GM23248 (cell line): ENCODE data around the gene LMNB1.

Experiments
- EZH2 ChIP-seq: fragments of 200-600 bp; sonication (generic); IDR thresholded peaks from 2 replicates; pipeline ENCODE4 v1.6.1; 2018; ENCODE audit warnings: antibody characterized with exemption, mild to moderate bottlenecking; ENCODE audit not compliant: insufficient read depth, poor library complexity, severe bottlenecking
- EZH2phosphoT487 ChIP-seq: fragments of 200-600 bp; sonication (generic); IDR thresholded peaks from 2 replicates; pipeline ENCODE4 v1.6.1; 2018; ENCODE audit warnings: antibody characterized with exemption, moderate library complexity, mild to moderate bottlenecking, low read depth; ENCODE audit not compliant: insufficient read depth

DNA sequence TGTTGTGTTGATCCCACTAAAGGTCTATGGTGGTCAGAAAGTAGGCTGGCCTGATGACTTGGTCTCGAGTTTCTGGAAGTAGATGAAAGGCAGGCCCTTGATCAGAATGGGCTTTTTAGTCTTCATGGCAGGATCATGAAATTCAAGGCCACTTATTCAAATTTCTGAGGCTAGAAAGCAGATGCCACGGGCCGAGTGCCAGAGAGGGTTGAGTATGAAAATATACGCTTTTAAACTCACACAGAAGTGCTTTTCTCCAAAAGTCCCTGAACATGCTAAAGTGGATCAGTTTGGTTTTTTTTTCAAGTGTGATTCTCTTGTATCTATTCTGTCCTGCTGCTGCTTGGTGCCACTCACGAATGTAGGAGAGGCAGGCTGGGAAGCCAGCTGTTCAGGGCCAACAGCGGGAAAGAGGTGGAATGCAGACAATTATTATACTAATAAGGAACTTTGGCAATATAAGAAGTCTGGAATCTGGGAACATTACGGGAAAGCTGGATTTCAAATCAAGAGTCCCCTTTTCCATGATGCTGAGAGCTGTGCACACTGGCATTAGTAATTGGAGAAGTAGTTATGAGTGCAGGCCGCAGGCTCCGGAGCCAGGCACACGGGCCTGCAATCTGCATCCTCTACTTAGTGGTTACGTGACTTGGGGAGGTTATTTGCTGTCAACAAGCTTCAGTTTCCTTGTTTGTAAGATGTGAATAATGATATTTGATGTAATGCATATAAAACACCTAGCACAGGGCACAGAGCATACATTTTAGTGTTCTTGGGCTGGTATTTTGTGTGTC, 95.8 kb downstream of the LMNB1 start:
- no peak for TF ChIP-seq EZH2phosphoT487
- no peak for TF ChIP-seq EZH2
